Heart left ventricle (tissue), 16 donors: Measurements from ENCODE around the gene MCOLN2. TPM values are rescaled to one million over a fixed set of nuclear protein-coding genes. Genes with fewer than 3 reads are reported as not detected.

Source experiments
- ATAC-seq, 4 donors: fragments of 200-7000 bp; cut with Tn5 transposase; one replicate each; pipeline ENCODE4 v1.9.1; 2020 to 2022; ENCODE audit warnings: moderate library complexity in 4 of 4, mild to moderate bottlenecking in 3 of 4, moderate number of reproducible peaks in 1 of 4
- DNase-seq, 5 donors: peaks; one replicate each; pipeline ENCODE4 v3.0.0-alpha.2; 2020
- H3K27ac ChIP-seq, 12 donors: fragments of 200-600 bp; sonication (generic) in 4 of 12; one replicate each; pipeline versions ENCODE4 v1.5.0 to v1.8.0; 2016 to 2022; ENCODE audit warnings: mild to moderate bottlenecking in 2 of 12
- H3K27me3 ChIP-seq, 9 donors: fragments of 200-600 bp; sonication (generic) in 2 of 9; one replicate each; pipeline versions ENCODE4 v1.5.1 to v1.8.0; 2016 to 2022; ENCODE audit warnings: mild to moderate bottlenecking in 3 of 9
- H3K36me3 ChIP-seq, 9 donors: fragments of 200-600 bp; sonication (generic) in 2 of 9; one replicate each; pipeline versions ENCODE4 v1.5.0 to v1.8.0; 2018 to 2022; ENCODE audit warnings: mild to moderate bottlenecking in 2 of 9
- H3K4me1 ChIP-seq, 12 donors: fragments of 200-600 bp; sonication (generic) in 4 of 12; one replicate each; pipeline versions ENCODE4 v1.5.0 to v1.8.0; 2016 to 2022; ENCODE audit warnings: mild to moderate bottlenecking in 3 of 12
- H3K4me3 ChIP-seq, 12 donors: fragments of 200-600 bp; sonication (generic) in 4 of 12; one replicate each; pipeline versions ENCODE4 v1.5.0 to v1.8.0; 2017 to 2022; ENCODE audit warnings: mild to moderate bottlenecking in 9 of 12, moderate library complexity in 4 of 12
- H3K9me3 ChIP-seq, 12 donors: fragments of 200-600 bp; sonication (generic) in 4 of 12; one replicate each; pipeline versions ENCODE4 v1.5.0 to v1.8.0; 2016 to 2022; ENCODE audit warnings: mild to moderate bottlenecking in 1 of 12
- CTCF ChIP-seq, 12 donors: fragments of 200-600 bp; sonication (generic) in 4 of 12; IDR thresholded peaks; one replicate each; pipeline versions ENCODE4 v1.5.0 to v1.8.0; 2018 to 2022; ENCODE audit warnings: antibody characterized with exemption in 12 of 12, mild to moderate bottlenecking in 5 of 12
- POLR2A ChIP-seq, 2 donors: fragments of 450-650 bp; IDR thresholded peaks; one replicate each; pipeline ENCODE4 v1.6.1; 2017; ENCODE audit warnings: antibody characterized with exemption in 2 of 2, mild to moderate bottlenecking in 2 of 2, moderate library complexity in 2 of 2
- WGBS, 4 donors: extraction: QIAGEN DNeasy Blood & Tissue Kit in 2 of 4; methylation state at CpG; one replicate each; pipeline versions ENCODE4 v1.1.5 to v1.1.7; 2013 to 2018; 5-methylcytosine and 5-hydroxymethylcytosine counted together
- intact Hi-C, 10 donors: fragments of 100-400 bp; cut with DNase I; formaldehyde crosslinking; loops; one replicate each; pipeline versions ENCODE4 v1.11.1 to v1.14.2; 2022
- polyA plus RNA-seq, 2 donors: library from polyadenylated mRNA; stranded (reverse); fragments of 200-250 nt; gene quantifications; one replicate each; pipeline ENCODE4 v1.2.3, GENCODE V29; 2013
- total RNA-seq, 9 donors: library from RNA; depleted of rRNA in 2 of 9; stranded (reverse); fragments of >200 nt in 2 of 9; fragmentation: NEBNext Ultra II Directional in 3 of 9; extraction: Animal tissue kit (Norgen Biotek cat#: 25700) in 3 of 9; gene quantifications; one replicate each; pipeline versions ENCODE4 v1.1.0 to v1.2.4, GENCODE V29; 2016 to 2023
- donor health status: ischemic (EF 13 %, LVEDD 7.1; RV severe dilation, severe dysfunction).
- donor health status: healthy with polysubstance abuse.
- donor health status: DM: no; HTN: yes; CAD: no.
- donor health status: DM: no; HTN: no; CAD: no.
- donor health status: ischemic (EF 25% LVEDD 6.9; RV normal size, moderate dysfunction).
- donor health status: ischemic (EF 25% LVEDD 5.7; RV mildly dilated, moderate dysfunction).
- donor health status: healthy.
- donor health status: DM: yes; HTN: yes; CAD: no.
- donor health status: ischemic (EF 35%, LVEDD 5.7; RV mildly dilated, moderate dysfunction).
- donor health status: nonischemic (EF 11% LVEDD 7.7; RV severe dilation, severe dysfunction).
- donor health status: DM: yes; HTN: yes; CAD: no.
- donor health status: PGD.
- donor health status: ischemic (EF 29% LVEDD 5.4; RV normal size, mild dysfunction).
- donor health status: nonischemic (EF 23%, LVEDD 6.1; RV moderate dilation, normal function).

The MCOLN2 gene
- total and polyA plus RNA-seq, 11 donors = 0.12 to 2.9 (median 1.1) TPM; not detected in 8

- Histone ChIP-seq H3K27me3 (no peaks in the 10 kb centered on the region), H3K36me3 (no peaks in the 10 kb centered on the region), H3K4me3 (no peak overlapping the region), H3K9me3 (no peaks in the 10 kb centered on the region), H3K27ac (no peak overlapping the region), H3K4me1 (no peaks in the 10 kb centered on the region)
- ATAC-seq (no peak), DNase-seq (no peak)
- intact Hi-C loops = no loop called here
- WGBS, 4 donors = 86 to 96% (median 91%) methylated on average over 1 of the region's 1 CpG
- no peak for TF ChIP-seq CTCF (IDR thresholded peaks at IDR 0.05)
- no peak for TF ChIP-seq POLR2A (IDR thresholded peaks at IDR 0.05)
Measured at GRCh38 chr1:84920159-84920558, 76.8 kb downstream of the MCOLN2 start.

GRCh38 chr1:84919461-84919970, 77.4 kb downstream of the MCOLN2 start:
- intact Hi-C loops = loop anchor here in 1 of 10 donors (5.0 kb wide), 1 partner anchor 142 kb away; no protein-coding TSS in a partner anchor
- 61 to 83% (median 70%) methylated on average over 4 of the region's 4 CpGs for WGBS, 4 donors
- ATAC-seq (no peak), DNase-seq (no peak)
- no peaks in the 10 kb centered on the region for H3K9me3 ChIP-seq
- H3K4me1 ChIP-seq = no peaks in the 10 kb centered on the region
- no peaks in the 10 kb centered on the region for H3K36me3 ChIP-seq
- TF ChIP-seq POLR2A (IDR thresholded peaks at IDR 0.05) (no peak), CTCF (IDR thresholded peaks at IDR 0.05) (no peak)
- H3K27me3 ChIP-seq = no peaks in the 10 kb centered on the region
- no peak overlapping the region for H3K27ac ChIP-seq
- H3K4me3 ChIP-seq = no peak overlapping the region

- Histone ChIP-seq H3K36me3 (no peaks in the 10 kb centered on the region), H3K4me3 (no peak overlapping the region), H3K4me1 (peaks cover 0 to 2% (median 0%) of the 10 kb centered on the region in 12 donors), H3K27me3 (no peaks in the 10 kb centered on the region), H3K27ac (no peak overlapping the region), H3K9me3 (no peaks in the 10 kb centered on the region)
- TF ChIP-seq CTCF (IDR thresholded peaks at IDR 0.05) (no peak), POLR2A (IDR thresholded peaks at IDR 0.05) (no peak)
- no peak for ATAC-seq
- intact Hi-C loops = loop anchor here in 1 of 10 donors (5.0 kb wide), 1 partner anchor 142 kb away; no protein-coding TSS in a partner anchor
- DNase-seq = no peak
- WGBS, 4 donors = 80 to 82% (median 81%) methylated on average over 5 of the region's 5 CpGs
Measured at GRCh38 chr1:84918726-84919336, 78.1 kb downstream of the MCOLN2 start.

GRCh38 chr1:84916897-84917296, 80.0 kb downstream of the MCOLN2 start:
- DNase-seq = no peak
- Histone ChIP-seq H3K4me3 (no peak overlapping the region), H3K27ac (no peak overlapping the region), H3K27me3 (no peaks in the 10 kb centered on the region), H3K36me3 (no peaks in the 10 kb centered on the region), H3K9me3 (no peaks in the 10 kb centered on the region), H3K4me1 (peaks cover 0 to 9% (median 3%) of the 10 kb centered on the region in 12 donors)
- no peak for TF ChIP-seq CTCF (IDR thresholded peaks at IDR 0.05)
- TF ChIP-seq POLR2A (IDR thresholded peaks at IDR 0.05) = no peak
- intact Hi-C loops = loop anchor here in 1 of 10 donors (5.0 kb wide), 1 partner anchor 140 kb away; no protein-coding TSS in a partner anchor
- 50 to 66% (median 63%) methylated on average over 4 of the region's 4 CpGs for WGBS, 4 donors
- no peak for ATAC-seq
